ENCODE data around the gene MACROD2. TPM values are rescaled to one million over a fixed set of nuclear protein-coding genes. Genes with fewer than 3 reads are reported as not detected.

Gene MACROD2
- total and polyA plus RNA-seq, 11 donors: 0.54 to 5.4 (median 2.4) TPM

- intact Hi-C loops (cut with DNase I): no loop called here
- Histone ChIP-seq H3K4me3 (no peak overlapping the region), H3K4me1 (no peaks in the 10 kb centered on the region), H3K36me3 (no peaks in the 10 kb centered on the region), H3K27me3 (no peaks in the 10 kb centered on the region), H3K9me3 (no peaks in the 10 kb centered on the region), H3K27ac (no peak overlapping the region)
- 87 to 89% (median 88%) methylated on average over 3 of the region's 3 CpGs for WGBS, 4 donors
- no peak for TF ChIP-seq CTCF (IDR thresholded peaks at IDR 0.05)
- no peak for TF ChIP-seq POLR2A (IDR thresholded peaks at IDR 0.05)
- ATAC-seq: no peak
- no peak for DNase-seq
Observed at GRCh38 chr20:15776770-15777466, 1781.6 kb downstream of the MACROD2 start.

- TF ChIP-seq CTCF (IDR thresholded peaks at IDR 0.05) (no peak), POLR2A (IDR thresholded peaks at IDR 0.05) (no peak)
- WGBS, 4 donors: 76 to 89% (median 83%) methylated on average over 3 of the region's 3 CpGs
Observed at GRCh38 chr20:15784020-15784419, 1788.7 kb downstream of the MACROD2 start.

GRCh38 chr20:15789079-15789478, 1793.8 kb downstream of the MACROD2 start:
- intact Hi-C loops (cut with DNase I): no loop called here

More at GRCh38 chr20:15784020-15784419, 1788.7 kb downstream of the MACROD2 start:
- ATAC-seq (no peak), DNase-seq (no peak)
- H3K4me3 ChIP-seq: no peak overlapping the region
- H3K27ac ChIP-seq: no peak overlapping the region
- H3K36me3 ChIP-seq: no peaks in the 10 kb centered on the region
- no peaks in the 10 kb centered on the region for H3K27me3 ChIP-seq
- no peaks in the 10 kb centered on the region for H3K4me1 ChIP-seq
- H3K9me3 ChIP-seq: no peaks in the 10 kb centered on the region
- intact Hi-C loops (cut with DNase I): no loop called here

GRCh38 chr20:15792855-15793254, 1797.5 kb downstream of the MACROD2 start:
- H3K36me3 ChIP-seq: no peaks in the 10 kb centered on the region
- no peaks in the 10 kb centered on the region for H3K4me1 ChIP-seq
- H3K4me3 ChIP-seq: no peak overlapping the region
- H3K27me3 ChIP-seq: no peaks in the 10 kb centered on the region
- 90 to 92% (median 91%) methylated on average over 7 of the region's 7 CpGs for WGBS, 4 donors
- no peak for TF ChIP-seq CTCF (IDR thresholded peaks at IDR 0.05)
- TF ChIP-seq POLR2A (IDR thresholded peaks at IDR 0.05): no peak
- no peaks in the 10 kb centered on the region for H3K9me3 ChIP-seq
- DNase-seq (no peak), ATAC-seq (no peak)
- intact Hi-C loops (cut with DNase I): no loop called here
- no peak overlapping the region for H3K27ac ChIP-seq

More at GRCh38 chr20:15789079-15789478, 1793.8 kb downstream of the MACROD2 start:
- Histone ChIP-seq H3K9me3 (no peaks in the 10 kb centered on the region), H3K27me3 (no peaks in the 10 kb centered on the region), H3K27ac (no peak overlapping the region), H3K36me3 (no peaks in the 10 kb centered on the region), H3K4me1 (no peaks in the 10 kb centered on the region), H3K4me3 (no peak overlapping the region)
- no peak for TF ChIP-seq POLR2A (IDR thresholded peaks at IDR 0.05)
- TF ChIP-seq CTCF (IDR thresholded peaks at IDR 0.05): no peak
- 51 to 68% (median 65%) methylated on average over 4 of the region's 4 CpGs for WGBS, 4 donors
- no peak for DNase-seq
- no peak for ATAC-seq
